OCI-LY3 (cell line): ENCODE measurements around the gene PPP3CA.

Experiments
- H2AFZ ChIP-seq: fragments of 200-600, 300-600 bp; shearing (Covaris generic); 2 replicates; pipeline ENCODE4 v1.6.0; 2014; ENCODE audit warnings: antibody characterized with exemption, low read depth, low read length
- H3K27ac ChIP-seq: fragments of 200-600, 300-600 bp; sonication (generic); 2 replicates; pipeline ENCODE4 v1.5.1; 2014; ENCODE audit warnings: mild to moderate bottlenecking, low read length, moderate library complexity, mixed read lengths
- H3K27me3 ChIP-seq: fragments of 200-600, 300-600 bp; sonication (generic); 2 replicates; pipeline ENCODE4 v1.6.1; 2014; ENCODE audit warnings: low read depth, low read length, mixed read lengths
- H3K36me3 ChIP-seq: fragments of 200-600, 300-600 bp; sonication (generic); replicated peaks from 2 replicates; pipeline ENCODE3; 2014; ENCODE audit warnings: low read depth, low read length, mixed read lengths
- H3K4me1 ChIP-seq: fragments of 300-600, 200-600 bp; sonication (generic); 2 replicates; pipeline ENCODE4 v1.6.1; 2014; ENCODE audit warnings: low read length, mixed read lengths
- H3K4me2 ChIP-seq: fragments of 200-600, 300-600 bp; sonication (generic); 2 replicates; pipeline ENCODE4 v1.6.1; 2014; ENCODE audit warnings: low read length, mixed read lengths
- H3K4me3 ChIP-seq: fragments of 300-600, 200-600 bp; sonication (generic); 2 replicates; pipeline ENCODE4 v1.5.1; 2014; ENCODE audit warnings: antibody characterized with exemption, mild to moderate bottlenecking, low read length, moderate library complexity
- H3K79me2 ChIP-seq: fragments of 300-600, 200-600 bp; shearing (Covaris generic); 2 replicates; pipeline ENCODE4 v1.6.1; 2014; ENCODE audit warnings: mild to moderate bottlenecking, low read length, mixed read lengths
- H3K9ac ChIP-seq: fragments of 300-600, 200-600 bp; shearing (Covaris generic); 2 replicates; pipeline ENCODE4 v1.6.0; 2014; ENCODE audit warnings: mild to moderate bottlenecking, low read length, moderate library complexity
- H3K9me3 ChIP-seq: fragments of 200-600, 300-600 bp; shearing (Covaris generic); 2 replicates; pipeline ENCODE4 v1.6.1; 2014; ENCODE audit warnings: low read length, mixed read lengths; ENCODE audit not compliant: insufficient read depth
- H4K20me1 ChIP-seq: fragments of 200-600, 300-600 bp; sonication (generic); 2 replicates; pipeline ENCODE4 v1.6.1; 2016; ENCODE audit warnings: low read length, mixed read lengths; ENCODE audit not compliant: insufficient read depth
- EZH2phosphoT487 ChIP-seq: fragments of 200-600 bp; shearing (Covaris generic); IDR thresholded peaks from 2 replicates; pipeline ENCODE4 v1.6.1; 2018; ENCODE audit warnings: antibody characterized with exemption, mixed run types, low read depth
- TF ChIP-seq, protein P1 (sequence below): fragments of 200-600, 300-600 bp; sonication (generic); IDR thresholded peaks from 2 replicates; pipeline ENCODE4 v1.5.1; 2014; ENCODE audit warnings: antibody characterized with exemption, low read length, low read depth

PPP3CA gene

DNA sequence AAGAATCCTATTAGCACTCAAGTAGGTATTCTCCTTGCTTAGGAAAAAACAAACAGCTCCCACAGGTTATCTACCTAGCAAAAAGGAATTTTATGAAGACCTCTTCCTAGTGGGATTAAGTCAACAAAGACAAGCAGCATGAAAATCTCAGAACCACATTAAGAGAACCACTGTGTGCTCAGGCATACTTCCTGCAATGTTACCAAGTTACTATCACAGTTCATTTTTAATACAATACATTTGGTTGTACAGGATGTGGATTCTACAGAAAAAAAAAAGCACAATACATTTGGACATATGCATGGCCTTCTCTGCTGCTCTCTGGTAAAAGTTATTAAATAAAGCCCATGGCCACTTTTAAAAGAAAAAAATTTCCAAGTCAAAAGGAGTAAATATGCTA is 193.7 kb downstream of the PPP3CA start:
- no peaks in the 10 kb centered on the region for H4K20me1 ChIP-seq
- H3K27me3 ChIP-seq: no peaks in the 10 kb centered on the region
- H3K4me1 ChIP-seq: peaks cover 3% of the 10 kb centered on the region; the same call in 1 of the 2 replicates
- no peak overlapping the region for H3K27ac ChIP-seq
- H3K36me3 ChIP-seq: no peaks in the 10 kb centered on the region
- H3K9ac ChIP-seq: no peak overlapping the region
- H3K4me3 ChIP-seq: no peak overlapping the region
- no peak overlapping the region for H3K4me2 ChIP-seq
- H2AFZ ChIP-seq: no peak overlapping the region
- no peak for TF ChIP-seq EZH2phosphoT487
- TF ChIP-seq, protein P1, sequence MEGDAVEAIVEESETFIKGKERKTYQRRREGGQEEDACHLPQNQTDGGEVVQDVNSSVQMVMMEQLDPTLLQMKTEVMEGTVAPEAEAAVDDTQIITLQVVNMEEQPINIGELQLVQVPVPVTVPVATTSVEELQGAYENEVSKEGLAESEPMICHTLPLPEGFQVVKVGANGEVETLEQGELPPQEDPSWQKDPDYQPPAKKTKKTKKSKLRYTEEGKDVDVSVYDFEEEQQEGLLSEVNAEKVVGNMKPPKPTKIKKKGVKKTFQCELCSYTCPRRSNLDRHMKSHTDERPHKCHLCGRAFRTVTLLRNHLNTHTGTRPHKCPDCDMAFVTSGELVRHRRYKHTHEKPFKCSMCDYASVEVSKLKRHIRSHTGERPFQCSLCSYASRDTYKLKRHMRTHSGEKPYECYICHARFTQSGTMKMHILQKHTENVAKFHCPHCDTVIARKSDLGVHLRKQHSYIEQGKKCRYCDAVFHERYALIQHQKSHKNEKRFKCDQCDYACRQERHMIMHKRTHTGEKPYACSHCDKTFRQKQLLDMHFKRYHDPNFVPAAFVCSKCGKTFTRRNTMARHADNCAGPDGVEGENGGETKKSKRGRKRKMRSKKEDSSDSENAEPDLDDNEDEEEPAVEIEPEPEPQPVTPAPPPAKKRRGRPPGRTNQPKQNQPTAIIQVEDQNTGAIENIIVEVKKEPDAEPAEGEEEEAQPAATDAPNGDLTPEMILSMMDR: no peak
- no peaks in the 10 kb centered on the region for H3K79me2 ChIP-seq
- no peaks in the 10 kb centered on the region for H3K9me3 ChIP-seq

- Histone ChIP-seq H3K27ac (no peak overlapping the region), H3K27me3 (no peaks in the 10 kb centered on the region), H3K4me2 (no peak overlapping the region), H3K9ac (no peak overlapping the region), H3K36me3 (no peaks in the 10 kb centered on the region), H3K79me2 (no peaks in the 10 kb centered on the region), H3K4me1 (peaks cover 3% of the 10 kb centered on the region; the same call in 1 of the 2 replicates), H4K20me1 (no peaks in the 10 kb centered on the region), H2AFZ (no peak overlapping the region), H3K9me3 (no peaks in the 10 kb centered on the region), H3K4me3 (no peak overlapping the region)
- TF ChIP-seq, protein P1: no peak
- no peak for TF ChIP-seq EZH2phosphoT487
Measured at GRCh38 chr4:101152521-101152920, 194.8 kb downstream of the PPP3CA start.

DNA sequence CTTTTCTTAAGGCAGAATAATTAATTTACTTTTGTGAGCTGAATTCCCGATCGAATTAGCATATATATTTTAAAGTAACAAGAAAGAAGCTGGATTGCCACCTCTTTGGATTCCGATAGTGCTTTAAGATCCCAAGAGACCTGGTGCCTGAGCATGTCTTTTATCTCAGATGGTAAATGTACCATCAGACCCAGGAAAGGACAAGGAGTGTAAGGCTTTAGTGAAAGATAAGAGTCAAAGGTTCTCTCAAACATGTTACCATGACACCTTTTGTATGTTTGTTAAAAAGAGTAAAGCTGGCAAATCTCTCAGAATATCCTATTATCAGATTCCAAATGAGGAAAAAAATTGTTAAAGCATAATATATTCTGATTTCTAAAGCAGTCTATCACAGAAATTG is 198.8 kb downstream of the PPP3CA start:
- Histone ChIP-seq H4K20me1 (no peaks in the 10 kb centered on the region), H3K27ac (no peak overlapping the region), H3K4me2 (no peak overlapping the region), H3K27me3 (no peaks in the 10 kb centered on the region), H3K9ac (no peak overlapping the region), H3K4me3 (no peak overlapping the region), H2AFZ (no peak overlapping the region), H3K4me1 (no peaks in the 10 kb centered on the region), H3K79me2 (no peaks in the 10 kb centered on the region), H3K9me3 (no peaks in the 10 kb centered on the region), H3K36me3 (no peaks in the 10 kb centered on the region)
- TF ChIP-seq, protein P1: no peak
- no peak for TF ChIP-seq EZH2phosphoT487

DNA sequence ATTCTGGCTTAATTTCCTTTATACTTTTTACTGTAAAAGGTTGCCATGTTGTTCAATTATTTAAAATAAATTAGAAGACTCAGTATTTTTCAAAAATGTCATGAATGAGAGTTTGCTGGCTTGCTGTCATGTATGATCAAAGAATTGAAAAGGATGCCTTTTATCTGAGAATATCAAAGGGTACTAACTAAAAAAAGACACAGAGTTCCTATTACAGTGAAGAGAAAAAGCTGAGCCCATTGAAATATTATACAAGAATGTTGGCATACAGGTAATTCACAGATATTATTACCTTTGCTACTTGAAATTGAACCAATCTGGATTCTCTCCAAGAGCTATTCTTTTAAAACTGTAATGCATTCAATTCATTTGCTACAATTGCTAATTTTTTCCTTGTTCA is 200.0 kb downstream of the PPP3CA start:
- Histone ChIP-seq H3K4me2 (no peak overlapping the region), H3K9ac (no peak overlapping the region), H3K4me3 (no peak overlapping the region), H3K9me3 (no peaks in the 10 kb centered on the region), H3K79me2 (no peaks in the 10 kb centered on the region), H2AFZ (no peak overlapping the region), H3K27me3 (no peaks in the 10 kb centered on the region), H3K36me3 (no peaks in the 10 kb centered on the region), H3K27ac (no peak overlapping the region), H4K20me1 (no peaks in the 10 kb centered on the region), H3K4me1 (no peaks in the 10 kb centered on the region)
- TF ChIP-seq, protein P1: no peak
- no peak for TF ChIP-seq EZH2phosphoT487
